ENCODE data around the gene ABCC1.

DNA sequence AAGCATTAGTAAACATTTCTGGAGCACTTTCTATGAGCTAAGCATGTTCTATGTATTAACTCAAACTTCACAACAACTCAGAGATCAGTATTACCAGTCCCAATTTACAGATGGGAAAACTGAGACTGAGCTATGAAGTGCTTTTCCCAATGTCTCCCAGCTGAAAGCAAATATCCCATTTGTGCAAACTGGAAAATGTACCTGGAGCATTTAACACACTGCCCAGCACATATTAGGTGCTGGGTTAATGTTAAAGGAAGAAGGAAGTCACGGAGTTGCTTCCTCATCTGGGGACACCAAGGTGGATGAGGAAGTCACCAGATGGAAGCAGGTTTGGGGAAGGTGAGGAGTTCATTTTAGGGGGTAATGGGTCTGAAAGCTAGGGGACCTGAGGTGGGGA, 207.8 kb downstream of the ABCC1 start:
- TF ChIP-seq EZH2phosphoT487 (conservative IDR thresholded peaks at IDR 0.05; ENCODE audit: low read length): no peak
- TF ChIP-seq, protein P1, sequence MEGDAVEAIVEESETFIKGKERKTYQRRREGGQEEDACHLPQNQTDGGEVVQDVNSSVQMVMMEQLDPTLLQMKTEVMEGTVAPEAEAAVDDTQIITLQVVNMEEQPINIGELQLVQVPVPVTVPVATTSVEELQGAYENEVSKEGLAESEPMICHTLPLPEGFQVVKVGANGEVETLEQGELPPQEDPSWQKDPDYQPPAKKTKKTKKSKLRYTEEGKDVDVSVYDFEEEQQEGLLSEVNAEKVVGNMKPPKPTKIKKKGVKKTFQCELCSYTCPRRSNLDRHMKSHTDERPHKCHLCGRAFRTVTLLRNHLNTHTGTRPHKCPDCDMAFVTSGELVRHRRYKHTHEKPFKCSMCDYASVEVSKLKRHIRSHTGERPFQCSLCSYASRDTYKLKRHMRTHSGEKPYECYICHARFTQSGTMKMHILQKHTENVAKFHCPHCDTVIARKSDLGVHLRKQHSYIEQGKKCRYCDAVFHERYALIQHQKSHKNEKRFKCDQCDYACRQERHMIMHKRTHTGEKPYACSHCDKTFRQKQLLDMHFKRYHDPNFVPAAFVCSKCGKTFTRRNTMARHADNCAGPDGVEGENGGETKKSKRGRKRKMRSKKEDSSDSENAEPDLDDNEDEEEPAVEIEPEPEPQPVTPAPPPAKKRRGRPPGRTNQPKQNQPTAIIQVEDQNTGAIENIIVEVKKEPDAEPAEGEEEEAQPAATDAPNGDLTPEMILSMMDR (IDR thresholded peaks at IDR 0.05; ENCODE audit: insufficient read depth, low read length, poor library complexity, severe bottlenecking): no peak

All from SU-DHL-6 (cell line).